ENCODE results near the gene CHCT1. TPM values are rescaled to one million over a fixed set of nuclear protein-coding genes. Genes with fewer than 3 reads are reported as not detected.

The CHCT1 gene
- total RNA-seq, 2 donors from 2014 or later = not detected

GRCh38 chr17:60463157-60463835 is 41.0 kb downstream of the CHCT1 start:
- peaks cover 22 to 29% of the 10 kb centered on the region in 2 donors for H3K4me1 ChIP-seq (ENCODE audit: control insufficient read depth in 1 of 2, low read depth in 2 of 2)
- H3K9me3 ChIP-seq = no peaks in the 10 kb centered on the region
- peaks cover 31% of the 10 kb centered on the region for H3K36me3 ChIP-seq
- DNase-seq (ENCODE audit: low spot score) (no peak), ATAC-seq (ENCODE audit: insufficient number of reproducible peaks, low FRiP score, low read depth) (peak; percentile 50)
- no peak for TF ChIP-seq CTCF (IDR thresholded peaks at IDR 0.05)
- H3K4me3 ChIP-seq = no peak overlapping the region
- H3K27ac ChIP-seq = peak overlapping the region; percentile 67 to 76
- H3K27me3 ChIP-seq (replicated peaks; ENCODE audit: insufficient read depth) = no peaks in the 10 kb centered on the region

- Histone ChIP-seq H3K9me3 (no peaks in the 10 kb centered on the region), H3K4me1 (ENCODE audit: control insufficient read depth in 1 of 2, low read depth in 2 of 2) (peaks cover 31 to 39% of the 10 kb centered on the region in 2 donors)
- ATAC-seq (ENCODE audit: insufficient number of reproducible peaks, low FRiP score, low read depth) = no peak
Observed at GRCh38 chr17:60464343-60464742, 42.1 kb downstream of the CHCT1 start.

GRCh38 chr17:60468371-60468770 is 46.1 kb downstream of the CHCT1 start:
- Histone ChIP-seq H3K4me3 (no peak overlapping the region), H3K27ac (no peak overlapping the region), H3K9me3 (no peaks in the 10 kb centered on the region), H3K27me3 (replicated peaks; ENCODE audit: insufficient read depth) (no peaks in the 10 kb centered on the region), H3K36me3 (peaks cover 10% of the 10 kb centered on the region), H3K4me1 (ENCODE audit: control insufficient read depth in 1 of 2, low read depth in 2 of 2) (peaks cover 37 to 45% of the 10 kb centered on the region in 2 donors)
- no peak for ATAC-seq (ENCODE audit: insufficient number of reproducible peaks, low FRiP score, low read depth)
- TF ChIP-seq CTCF (IDR thresholded peaks at IDR 0.05) = no peak
- no peak for DNase-seq (ENCODE audit: low spot score)

More at GRCh38 chr17:60464343-60464742, 42.1 kb downstream of the CHCT1 start:
- H3K4me3 ChIP-seq = no peak overlapping the region
- no peak for DNase-seq (ENCODE audit: low spot score)
- no peak overlapping the region for H3K27ac ChIP-seq
- no peaks in the 10 kb centered on the region for H3K27me3 ChIP-seq (replicated peaks; ENCODE audit: insufficient read depth)
- H3K36me3 ChIP-seq = peaks cover 26% of the 10 kb centered on the region
- no peak for TF ChIP-seq CTCF (IDR thresholded peaks at IDR 0.05)

- ATAC-seq (ENCODE audit: insufficient number of reproducible peaks, low FRiP score, low read depth) = no peak
- TF ChIP-seq CTCF (IDR thresholded peaks at IDR 0.05) = no peak
Observed at GRCh38 chr17:60471451-60471850, 49.2 kb downstream of the CHCT1 start.

GRCh38 chr17:60472449-60472848 is 50.2 kb downstream of the CHCT1 start:
- no peaks in the 10 kb centered on the region for H3K27me3 ChIP-seq (replicated peaks; ENCODE audit: insufficient read depth)
- peaks cover 34 to 40% of the 10 kb centered on the region in 2 donors for H3K4me1 ChIP-seq (ENCODE audit: control insufficient read depth in 1 of 2, low read depth in 2 of 2)
- no peak for ATAC-seq (ENCODE audit: insufficient number of reproducible peaks, low FRiP score, low read depth)
- TF ChIP-seq CTCF (IDR thresholded peaks at IDR 0.05) = no peak
- H3K36me3 ChIP-seq = peaks cover 2% of the 10 kb centered on the region
- H3K9me3 ChIP-seq = no peaks in the 10 kb centered on the region
- no peak overlapping the region for H3K4me3 ChIP-seq
- DNase-seq (ENCODE audit: low spot score) = no peak
- H3K27ac ChIP-seq = no peak overlapping the region

More at GRCh38 chr17:60471451-60471850, 49.2 kb downstream of the CHCT1 start:
- Histone ChIP-seq H3K27ac (no peak overlapping the region), H3K4me3 (no peak overlapping the region), H3K4me1 (ENCODE audit: control insufficient read depth in 1 of 2, low read depth in 2 of 2) (peaks cover 37 to 44% of the 10 kb centered on the region in 2 donors), H3K9me3 (no peaks in the 10 kb centered on the region), H3K36me3 (peaks cover 4% of the 10 kb centered on the region), H3K27me3 (replicated peaks; ENCODE audit: insufficient read depth) (no peaks in the 10 kb centered on the region)
- DNase-seq (ENCODE audit: low spot score) = no peak
